Esophagus muscularis mucosa (tissue), 4 donors: Measurements from ENCODE around the gene PTPN5. TPM values are rescaled to one million over a fixed set of nuclear protein-coding genes. Genes with fewer than 3 reads are reported as not detected.

Experiments used
- DNase-seq: peaks from one replicate; pipeline ENCODE4 v3.0.0-alpha.2; 2017; ENCODE audit errors: extremely low spot score
- H3K27ac ChIP-seq, 4 donors: fragments of 200-600 bp; sonication (generic); replicated peaks in 1 of 4; 1 replicate in 3 of 4; 2 replicates in 1 of 4; pipeline ENCODE4 v1.5.1; 2016 to 2019; ENCODE audit warnings: mild to moderate bottlenecking in 1 of 4
- H3K27me3 ChIP-seq, 4 donors: fragments of 200-600 bp; sonication (generic); one replicate each; pipeline versions ENCODE4 v1.5.1 to v1.6.0; 2016 to 2019
- H3K36me3 ChIP-seq, 4 donors: fragments of 200-600 bp; sonication (generic); one replicate each; pipeline ENCODE4 v1.5.1; 2016 to 2019
- H3K4me1 ChIP-seq, 4 donors: fragments of 200-600 bp; sonication (generic); one replicate each; pipeline ENCODE4 v1.5.1; 2016 to 2019
- H3K4me3 ChIP-seq, 4 donors: fragments of 200-600 bp; sonication (generic); 1 replicate in 2 of 4; 2 replicates in 2 of 4; pipeline ENCODE4 v1.5.1; 2016 to 2019; ENCODE audit warnings: mild to moderate bottlenecking in 4 of 4, moderate library complexity in 1 of 4
- H3K9me3 ChIP-seq, 4 donors: fragments of 200-600 bp; sonication (generic); 1 replicate in 3 of 4; 2 replicates in 1 of 4; pipeline ENCODE4 v1.5.1; 2016 to 2019
- CTCF ChIP-seq, 3 experiments: fragments of 200-600 bp in 2 of 3; fragments of 450-650 bp in 1 of 3; sonication (generic) in 2 of 3; IDR thresholded peaks; one replicate each; pipeline ENCODE4 v1.5.1; 2017 to 2019; ENCODE audit warnings: antibody characterized with exemption in 3 of 3, mild to moderate bottlenecking in 2 of 3, moderate library complexity in 1 of 3
- EP300 ChIP-seq: sonication (generic); formaldehyde crosslinking; IDR thresholded peaks from one replicate; pipeline ENCODE4 v1.6.1; 2017; ENCODE audit warnings: antibody characterized with exemption
- POLR2A ChIP-seq: fragments of 450-650 bp; IDR thresholded peaks from one replicate; pipeline ENCODE4 v1.6.1; 2017; ENCODE audit warnings: antibody characterized with exemption, moderate library complexity, mild to moderate bottlenecking, low read depth
- POLR2AphosphoS5 ChIP-seq, 2 donors: sonication (generic); formaldehyde crosslinking; IDR thresholded peaks; one replicate each; pipeline ENCODE4 v1.6.1; 2017; ENCODE audit warnings: antibody characterized with exemption in 2 of 2
- WGBS: methylation state at CpG from one replicate; pipeline ENCODE4 v1.1.5; 2018; 5-methylcytosine and 5-hydroxymethylcytosine counted together
- intact Hi-C: fragments of 100-400 bp; cut with DNase I; formaldehyde crosslinking; loops from one replicate; pipeline ENCODE4 v1.15.1; 2023
- total RNA-seq, 4 donors: library from RNA; depleted of rRNA; stranded (reverse); fragments of >200 nt; gene quantifications; one replicate each; pipeline versions ENCODE4 v1.1.0 to v1.2.1, GENCODE V29; 2016

Gene PTPN5
- total RNA-seq, 4 donors from 2014 or later = 1.2 to 4.1 (median 3.0) TPM

GRCh38 chr11:18706330-18707243 is 85.0 kb downstream of the PTPN5 start:
- Histone ChIP-seq H3K36me3 (peaks cover 4 to 13% (median 11%) of the 10 kb centered on the region in 4 donors), H3K27ac (peak overlapping the region; percentile 62 to 80 (median 74)), H3K27me3 (no peaks in the 10 kb centered on the region), H3K9me3 (no peaks in the 10 kb centered on the region), H3K4me1 (peaks cover 15 to 27% (median 25%) of the 10 kb centered on the region in 4 donors), H3K4me3 (peak overlapping the region; percentile 59 to 65 (median 61))
- TF ChIP-seq POLR2AphosphoS5 (IDR thresholded peaks at IDR 0.05) (no peak), EP300 (no peak), CTCF (IDR thresholded peaks at IDR 0.05) (no peak)
- 6% methylated on average over 18 of the region's 34 CpGs for WGBS
- DNase-seq = no peak
- intact Hi-C loops = no loop called here

- H3K27me3 ChIP-seq = no peaks in the 10 kb centered on the region
- peaks cover 5 to 19% (median 17%) of the 10 kb centered on the region in 4 donors for H3K36me3 ChIP-seq
- TF ChIP-seq POLR2AphosphoS5 (IDR thresholded peaks at IDR 0.05) = no peak
- no peak for TF ChIP-seq POLR2A
- no peak for TF ChIP-seq CTCF (IDR thresholded peaks at IDR 0.05)
- TF ChIP-seq EP300 = no peak
- H3K9me3 ChIP-seq = no peaks in the 10 kb centered on the region
- peak overlapping the region; percentile 59 to 65 (median 61) for H3K4me3 ChIP-seq
- DNase-seq = no peak
- intact Hi-C loops = no loop called here
- H3K4me1 ChIP-seq = peaks cover 15 to 27% (median 26%) of the 10 kb centered on the region in 4 donors
- WGBS = under 1% methylated on average over 23 of the region's 46 CpGs
- peak overlapping the region; percentile 62 to 80 (median 74) for H3K27ac ChIP-seq
These were observed 85.8 kb downstream of the PTPN5 start for GRCh38 chr11:18705651-18706281.

- Histone ChIP-seq H3K9me3 (no peaks in the 10 kb centered on the region), H3K27ac (no peak overlapping the region), H3K36me3 (peaks cover 5 to 19% (median 17%) of the 10 kb centered on the region in 4 donors), H3K27me3 (no peaks in the 10 kb centered on the region), H3K4me3 (no peak overlapping the region), H3K4me1 (peaks cover 24 to 38% (median 35%) of the 10 kb centered on the region in 4 donors)
- intact Hi-C loops = no loop called here
- DNase-seq = no peak
- no peak for TF ChIP-seq POLR2AphosphoS5 (IDR thresholded peaks at IDR 0.05)
- TF ChIP-seq CTCF (IDR thresholded peaks at IDR 0.05) = no peak
- no peak for TF ChIP-seq POLR2A
- no peak for TF ChIP-seq EP300
- WGBS = 67% methylated on average over 1 of the region's 1 CpG
These were observed 86.9 kb downstream of the PTPN5 start for GRCh38 chr11:18704698-18705097.

GRCh38 chr11:18704045-18704645 is 87.5 kb downstream of the PTPN5 start:
- Histone ChIP-seq H3K4me3 (no peak overlapping the region), H3K27me3 (no peaks in the 10 kb centered on the region), H3K27ac (no peak overlapping the region), H3K36me3 (peaks cover 5 to 19% (median 17%) of the 10 kb centered on the region in 4 donors), H3K4me1 (peaks cover 29 to 43% (median 40%) of the 10 kb centered on the region in 4 donors), H3K9me3 (no peaks in the 10 kb centered on the region)
- TF ChIP-seq EP300 (no peak), POLR2AphosphoS5 (IDR thresholded peaks at IDR 0.05) (no peak), CTCF (IDR thresholded peaks at IDR 0.05) (no peak), POLR2A (no peak)
- 91% methylated on average over 5 of the region's 5 CpGs for WGBS
- no peak for DNase-seq
- intact Hi-C loops = no loop called here
